ENCODE measurements around the gene FOXP1. TPM values are rescaled to one million over a fixed set of nuclear protein-coding genes. Genes with fewer than 3 reads are reported as not detected.

FOXP1 gene
- total and polyA plus RNA-seq, 2 experiments from 2014 or later: 76.8 to 99.8 TPM

GRCh38 chr3:71395927-71396695, 187.4 kb downstream of the FOXP1 start:
- Histone ChIP-seq H3K27ac (no peak overlapping the region), H4K20me1 (ENCODE audit: insufficient read depth, poor library complexity, severe bottlenecking) (no peaks in the 10 kb centered on the region), H3K27me3 (no peaks in the 10 kb centered on the region), H3K9me2 (replicated peaks; ENCODE audit: insufficient read depth) (no peaks in the 10 kb centered on the region), H3K79me2 (peaks cover 50% of the 10 kb centered on the region), H3K4me3 (no peak overlapping the region), H3K4me1 (ENCODE audit: insufficient read depth) (peaks cover 26% of the 10 kb centered on the region), H3K4me2 (no peak overlapping the region), H2AFZ (no peak overlapping the region), H3K36me3 (replicated peaks; ENCODE audit: insufficient read depth, low read depth) (no peaks in the 10 kb centered on the region), H3K9me3 (ENCODE audit: low read depth) (no peaks in the 10 kb centered on the region)
- no peak for DNase-seq (ENCODE audit: low spot score)
- WGBS (ENCODE audit: low lambda C conversion rate, missing lambda C conversion rate): 88% methylated on average over 7 of the region's 7 CpGs
- TF ChIP-seq CTCF (IDR thresholded peaks at IDR 0.05; ENCODE audit: poor library complexity): no peak
- no peak for TF ChIP-seq EZH2 (IDR thresholded peaks at IDR 0.05; ENCODE audit: borderline replicate concordance)
- no peak for TF ChIP-seq EZH2phosphoT487 (IDR thresholded peaks at IDR 0.05; ENCODE audit: low read depth, severe bottlenecking, unreplicated experiment)

- H3K79me2 ChIP-seq: peaks cover 50% of the 10 kb centered on the region
- H3K4me3 ChIP-seq: no peak overlapping the region
- H3K27ac ChIP-seq: no peak overlapping the region
- H3K9me3 ChIP-seq (ENCODE audit: low read depth): no peaks in the 10 kb centered on the region
- 99% methylated on average over 3 of the region's 3 CpGs for WGBS (ENCODE audit: low lambda C conversion rate, missing lambda C conversion rate)
- no peak overlapping the region for H2AFZ ChIP-seq
- H3K4me1 ChIP-seq (ENCODE audit: insufficient read depth): peaks cover 25% of the 10 kb centered on the region
- DNase-seq (ENCODE audit: low spot score): no peak
- TF ChIP-seq CTCF (IDR thresholded peaks at IDR 0.05; ENCODE audit: poor library complexity) (no peak), EZH2phosphoT487 (IDR thresholded peaks at IDR 0.05; ENCODE audit: low read depth, severe bottlenecking, unreplicated experiment) (no peak), EZH2 (IDR thresholded peaks at IDR 0.05; ENCODE audit: borderline replicate concordance) (no peak)
- H3K36me3 ChIP-seq (replicated peaks; ENCODE audit: insufficient read depth, low read depth): no peaks in the 10 kb centered on the region
- no peak overlapping the region for H3K4me2 ChIP-seq
- H4K20me1 ChIP-seq (ENCODE audit: insufficient read depth, poor library complexity, severe bottlenecking): no peaks in the 10 kb centered on the region
- no peaks in the 10 kb centered on the region for H3K27me3 ChIP-seq
- H3K9me2 ChIP-seq (replicated peaks; ENCODE audit: insufficient read depth): no peaks in the 10 kb centered on the region
Measured at GRCh38 chr3:71395470-71395869, 188.1 kb downstream of the FOXP1 start.

GRCh38 chr3:71393745-71394144, 189.8 kb downstream of the FOXP1 start:
- Histone ChIP-seq H3K4me2 (no peak overlapping the region), H3K4me3 (no peak overlapping the region), H3K4me1 (ENCODE audit: insufficient read depth) (peaks cover 34% of the 10 kb centered on the region), H3K79me2 (peaks cover 42% of the 10 kb centered on the region), H3K27ac (no peak overlapping the region), H2AFZ (no peak overlapping the region), H3K36me3 (replicated peaks; ENCODE audit: insufficient read depth, low read depth) (no peaks in the 10 kb centered on the region), H3K9me3 (ENCODE audit: low read depth) (no peaks in the 10 kb centered on the region), H3K27me3 (no peaks in the 10 kb centered on the region), H4K20me1 (ENCODE audit: insufficient read depth, poor library complexity, severe bottlenecking) (no peaks in the 10 kb centered on the region), H3K9me2 (replicated peaks; ENCODE audit: insufficient read depth) (no peaks in the 10 kb centered on the region)
- DNase-seq (ENCODE audit: low spot score): no peak
- WGBS (ENCODE audit: low lambda C conversion rate, missing lambda C conversion rate): 91% methylated on average over 2 of the region's 2 CpGs
- TF ChIP-seq CTCF (IDR thresholded peaks at IDR 0.05; ENCODE audit: poor library complexity) (no peak), EZH2phosphoT487 (IDR thresholded peaks at IDR 0.05; ENCODE audit: low read depth, severe bottlenecking, unreplicated experiment) (no peak), EZH2 (IDR thresholded peaks at IDR 0.05; ENCODE audit: borderline replicate concordance) (no peak)
